Ishikawa (cell line): Measurements from ENCODE around the gene CNNM4.

Experiments
- CEBPB ChIP-seq: IDR thresholded peaks from 2 replicates; pipeline ENCODE4 v1.6.1; 2012
- CREB1 ChIP-seq: IDR thresholded peaks from 2 replicates; pipeline ENCODE4 v1.6.1; 2012; ENCODE audit warnings: low read depth
- EGR1 ChIP-seq: IDR thresholded peaks from 2 replicates; pipeline ENCODE4 v1.6.1; 2012
- EP300 ChIP-seq: IDR thresholded peaks from 2 replicates; pipeline ENCODE4 v1.6.1; 2012; ENCODE audit warnings: borderline replicate concordance
- FOXM1 ChIP-seq: IDR thresholded peaks from 2 replicates; pipeline ENCODE4 v1.6.1; 2012; ENCODE audit warnings: low read depth, borderline replicate concordance
- NFIC ChIP-seq: IDR thresholded peaks from 2 replicates; pipeline ENCODE4 v1.6.1; 2012
- RAD21 ChIP-seq: IDR thresholded peaks from 2 replicates; pipeline ENCODE4 v1.6.1; 2012; ENCODE audit warnings: low read depth
- TAF1 ChIP-seq: IDR thresholded peaks from 2 replicates; pipeline ENCODE4 v1.6.1; 2012; ENCODE audit warnings: low read depth, mild to moderate bottlenecking
- TCF12 ChIP-seq: IDR thresholded peaks from 2 replicates; pipeline ENCODE4 v1.6.1; 2012; ENCODE audit warnings: low read depth
- TEAD4 ChIP-seq: IDR thresholded peaks from 2 replicates; pipeline ENCODE4 v1.6.1; 2012
- YY1 ChIP-seq: IDR thresholded peaks from 2 replicates; pipeline ENCODE4 v1.6.1; 2012; ENCODE audit warnings: low read depth
- ZBTB7A ChIP-seq: IDR thresholded peaks from 2 replicates; pipeline ENCODE4 v1.6.1; 2012; ENCODE audit warnings: low read depth
- TF ChIP-seq, protein P1 (sequence below): IDR thresholded peaks from 2 replicates; pipeline ENCODE4 v1.6.1; 2012; ENCODE audit warnings: low read depth, mild to moderate bottlenecking
- TF ChIP-seq, protein P2 (sequence below): IDR thresholded peaks from 2 replicates; pipeline ENCODE4 v1.6.1; 2012
- TF ChIP-seq, protein P3 (sequence below): IDR thresholded peaks from 2 replicates; pipeline ENCODE4 v1.6.1; 2012

The CNNM4 gene

DNA sequence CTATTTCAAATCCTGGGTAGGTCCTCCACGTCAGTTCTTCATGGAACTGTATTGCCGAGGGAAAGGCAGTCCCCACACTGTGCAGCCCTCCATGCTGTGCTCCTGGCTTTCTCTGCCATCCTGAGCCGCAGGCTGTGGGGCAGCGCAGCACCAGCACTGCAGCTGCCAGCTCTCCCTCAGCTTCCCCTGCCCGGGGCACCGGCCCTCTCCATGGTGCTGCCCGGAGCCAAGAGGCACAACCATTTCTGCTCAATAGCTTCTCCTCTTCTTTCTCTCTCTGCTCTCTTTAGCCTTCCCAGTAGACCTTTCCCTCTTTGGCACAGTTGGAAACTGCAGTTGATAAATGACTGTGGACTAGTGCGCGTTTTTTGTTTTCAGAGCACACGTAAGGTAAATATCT, 71.0 kb downstream of the CNNM4 start:
- TF ChIP-seq, protein P1, sequence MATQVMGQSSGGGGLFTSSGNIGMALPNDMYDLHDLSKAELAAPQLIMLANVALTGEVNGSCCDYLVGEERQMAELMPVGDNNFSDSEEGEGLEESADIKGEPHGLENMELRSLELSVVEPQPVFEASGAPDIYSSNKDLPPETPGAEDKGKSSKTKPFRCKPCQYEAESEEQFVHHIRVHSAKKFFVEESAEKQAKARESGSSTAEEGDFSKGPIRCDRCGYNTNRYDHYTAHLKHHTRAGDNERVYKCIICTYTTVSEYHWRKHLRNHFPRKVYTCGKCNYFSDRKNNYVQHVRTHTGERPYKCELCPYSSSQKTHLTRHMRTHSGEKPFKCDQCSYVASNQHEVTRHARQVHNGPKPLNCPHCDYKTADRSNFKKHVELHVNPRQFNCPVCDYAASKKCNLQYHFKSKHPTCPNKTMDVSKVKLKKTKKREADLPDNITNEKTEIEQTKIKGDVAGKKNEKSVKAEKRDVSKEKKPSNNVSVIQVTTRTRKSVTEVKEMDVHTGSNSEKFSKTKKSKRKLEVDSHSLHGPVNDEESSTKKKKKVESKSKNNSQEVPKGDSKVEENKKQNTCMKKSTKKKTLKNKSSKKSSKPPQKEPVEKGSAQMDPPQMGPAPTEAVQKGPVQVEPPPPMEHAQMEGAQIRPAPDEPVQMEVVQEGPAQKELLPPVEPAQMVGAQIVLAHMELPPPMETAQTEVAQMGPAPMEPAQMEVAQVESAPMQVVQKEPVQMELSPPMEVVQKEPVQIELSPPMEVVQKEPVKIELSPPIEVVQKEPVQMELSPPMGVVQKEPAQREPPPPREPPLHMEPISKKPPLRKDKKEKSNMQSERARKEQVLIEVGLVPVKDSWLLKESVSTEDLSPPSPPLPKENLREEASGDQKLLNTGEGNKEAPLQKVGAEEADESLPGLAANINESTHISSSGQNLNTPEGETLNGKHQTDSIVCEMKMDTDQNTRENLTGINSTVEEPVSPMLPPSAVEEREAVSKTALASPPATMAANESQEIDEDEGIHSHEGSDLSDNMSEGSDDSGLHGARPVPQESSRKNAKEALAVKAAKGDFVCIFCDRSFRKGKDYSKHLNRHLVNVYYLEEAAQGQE, result peak; percentile 91
- no peak for TF ChIP-seq ZBTB7A

DNA sequence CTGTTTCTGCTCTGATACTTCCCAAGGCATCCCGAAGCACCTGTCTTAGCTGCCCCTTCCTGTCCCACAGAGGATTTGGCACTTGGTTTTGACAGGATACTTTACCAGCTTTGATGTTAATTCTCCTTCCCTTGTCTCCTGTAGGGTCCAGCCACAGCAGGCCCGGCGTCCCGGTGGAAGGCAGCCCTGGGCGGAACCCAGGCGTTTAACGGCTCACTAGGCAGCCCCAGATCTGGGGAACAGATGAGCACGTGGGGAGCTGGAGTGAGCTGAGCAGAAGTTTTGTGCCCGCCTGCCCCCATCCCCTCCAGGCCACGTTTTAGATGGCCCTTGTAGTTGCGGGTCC, 71.7 kb downstream of the CNNM4 start:
- TF ChIP-seq, protein P2, sequence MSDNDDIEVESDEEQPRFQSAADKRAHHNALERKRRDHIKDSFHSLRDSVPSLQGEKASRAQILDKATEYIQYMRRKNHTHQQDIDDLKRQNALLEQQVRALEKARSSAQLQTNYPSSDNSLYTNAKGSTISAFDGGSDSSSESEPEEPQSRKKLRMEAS, result peak; percentile 7; the same call in 1 of the 2 replicates
- TF ChIP-seq, protein P3, sequence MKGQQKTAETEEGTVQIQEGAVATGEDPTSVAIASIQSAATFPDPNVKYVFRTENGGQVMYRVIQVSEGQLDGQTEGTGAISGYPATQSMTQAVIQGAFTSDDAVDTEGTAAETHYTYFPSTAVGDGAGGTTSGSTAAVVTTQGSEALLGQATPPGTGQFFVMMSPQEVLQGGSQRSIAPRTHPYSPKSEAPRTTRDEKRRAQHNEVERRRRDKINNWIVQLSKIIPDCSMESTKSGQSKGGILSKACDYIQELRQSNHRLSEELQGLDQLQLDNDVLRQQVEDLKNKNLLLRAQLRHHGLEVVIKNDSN, result 0 out of 2 replicates have a peak, but pooled peaks have one; percentile 4
- no peak for TF ChIP-seq CEBPB
- TF ChIP-seq TAF1, result no peak

DNA sequence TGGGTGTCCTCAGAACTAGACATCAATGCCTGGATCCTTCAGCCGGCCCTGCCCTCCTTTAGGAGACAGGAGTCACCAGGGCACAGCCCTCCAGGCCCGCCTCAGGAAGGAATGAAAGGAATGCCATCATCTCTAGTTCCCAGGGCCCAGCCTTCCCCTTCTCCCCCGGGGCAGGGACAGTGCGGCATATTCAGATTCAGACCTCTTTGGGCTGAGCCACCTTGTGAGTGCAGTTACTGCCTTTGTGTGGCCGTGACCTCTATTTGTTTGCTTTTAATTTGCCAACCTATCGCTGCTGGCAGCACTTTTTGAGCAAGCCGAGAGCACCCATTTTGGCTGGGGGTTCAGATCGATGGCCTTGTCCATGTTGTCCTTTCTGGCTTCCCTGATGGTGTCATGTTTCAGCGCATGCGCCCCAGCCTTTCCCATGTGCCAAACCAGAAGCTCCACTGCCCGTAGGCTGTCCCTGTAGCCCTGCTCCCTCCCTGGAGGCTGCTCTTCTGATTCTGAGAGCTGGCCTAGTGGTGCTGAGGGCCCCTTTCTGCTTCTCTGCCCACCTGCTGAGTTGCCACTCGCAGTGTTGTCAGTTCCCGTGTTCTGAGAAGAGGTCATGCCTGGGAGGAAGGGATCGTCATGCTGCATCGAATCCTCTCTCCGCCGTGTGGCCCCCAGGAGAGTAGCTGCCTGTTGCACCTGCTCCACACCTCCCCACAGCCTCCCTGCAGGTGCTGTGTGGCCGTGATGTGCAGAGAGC, 72.2 kb downstream of the CNNM4 start:
- no peak for TF ChIP-seq CEBPB
- TF ChIP-seq YY1, result peak; percentile 43; the same call in 1 of the 2 replicates
- TF ChIP-seq TEAD4, result peak; percentile 88
- TF ChIP-seq, protein P2, result peak; percentile 48; the same call in 1 of the 2 replicates
- TF ChIP-seq EP300, result no peak
- no peak for TF ChIP-seq TAF1
- TF ChIP-seq CREB1, result no peak
- TF ChIP-seq, protein P3, result no peak
- no peak for TF ChIP-seq EGR1
- TF ChIP-seq TCF12, result 0 out of 2 replicates have a peak, but pooled peaks have one; percentile 34
- TF ChIP-seq, protein P1, result no peak
- no peak for TF ChIP-seq NFIC
- TF ChIP-seq RAD21, result peak; percentile 13; the same call in 1 of the 2 replicates
- TF ChIP-seq ZBTB7A, result no peak
- TF ChIP-seq FOXM1, result no peak

DNA sequence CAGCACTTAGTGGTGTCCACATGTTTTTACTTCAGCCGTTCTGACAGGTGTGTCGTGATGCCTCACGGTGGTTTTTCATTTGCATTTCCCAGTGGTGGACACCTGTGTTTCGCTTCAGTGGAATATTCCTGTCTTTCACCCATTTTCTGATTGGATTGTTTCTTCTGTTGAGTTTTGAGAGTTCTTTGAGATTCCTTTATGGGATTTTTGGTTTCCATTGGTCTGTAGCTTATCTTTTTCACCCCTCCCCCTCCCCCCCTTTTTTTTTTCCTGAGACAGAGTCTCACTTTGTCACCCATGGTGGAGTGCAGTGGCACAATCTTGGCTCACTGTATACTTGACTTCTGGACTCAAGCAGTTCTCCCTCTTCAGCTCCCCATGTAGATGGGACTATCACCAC, 75.1 kb downstream of the CNNM4 start:
- TF ChIP-seq TCF12, result no peak
- TF ChIP-seq CEBPB, result no peak
- TF ChIP-seq FOXM1, result no peak
- TF ChIP-seq NFIC, result no peak
- TF ChIP-seq TEAD4, result no peak
- TF ChIP-seq EGR1, result no peak
- TF ChIP-seq CREB1, result no peak
- TF ChIP-seq, protein P3, result no peak
- TF ChIP-seq, protein P2, result no peak
- no peak for TF ChIP-seq RAD21
- TF ChIP-seq, protein P1, result no peak
- no peak for TF ChIP-seq ZBTB7A
- TF ChIP-seq EP300, result no peak
- no peak for TF ChIP-seq TAF1
- TF ChIP-seq YY1, result no peak
